Measurements from ENCODE around the gene MAP3K4. TPM values are rescaled to one million over a fixed set of nuclear protein-coding genes. Genes with fewer than 3 reads are reported as not detected.

MAP3K4 gene
- total RNA-seq, 1 experiment from 2014 or later: 54.3 TPM

- no peak overlapping the region for H2BK12ac ChIP-seq (ENCODE audit: insufficient read length, low read depth, low read length)
- H3K23ac ChIP-seq (ENCODE audit: insufficient read length, low read depth, low read length): no peak overlapping the region
- Mint-ChIP-seq H3K4me3 (no peak overlapping the region), H3K9me3 (no peaks in the 10 kb centered on the region; a peak in 1 of 5 replicates), H3K27me3 (ENCODE audit: low read depth) (no peaks in the 10 kb centered on the region), H3K36me3 (ENCODE audit: insufficient read depth in 1 of 3, low read depth in 3 of 3) (peaks cover 9 to 14% (median 13%) of the 10 kb centered on the region in 3 experiments), H3K27ac (peak overlapping the region in 2 of 3 experiments; percentile 7 to 80; a peak in 3 of 7 replicates), H3K4me1 (peaks cover 12 to 27% of the 10 kb centered on the region in 2 experiments)
- DNase-seq: no peak
- no peak overlapping the region for H4K8ac ChIP-seq (replicated peaks; ENCODE audit: insufficient read length, low read depth, low read length)
- H3K27ac ChIP-seq (ENCODE audit: insufficient read length, low read depth, low read length): no peak overlapping the region
- no peaks in the 10 kb centered on the region for H3K23me2 ChIP-seq (ENCODE audit: insufficient read length, low read depth, low read length, poor library complexity, severe bottlenecking)
- peaks cover 8% of the 10 kb centered on the region; the same call in 1 of the 2 replicates for H3K79me2 ChIP-seq (ENCODE audit: insufficient read depth, low read length)
- no peak overlapping the region for H4K91ac ChIP-seq (ENCODE audit: insufficient read length, low read depth, low read length)
- H3K27me3 ChIP-seq (ENCODE audit: insufficient read depth, low read length): no peaks in the 10 kb centered on the region
- H2BK120ac ChIP-seq (ENCODE audit: low read depth, low read length, poor library complexity, severe bottlenecking): no peak overlapping the region
- H2AFZ ChIP-seq (ENCODE audit: low read length): no peak overlapping the region
- no peak overlapping the region for H3K9ac ChIP-seq (ENCODE audit: extremely low read depth, insufficient read length, low read length)
- H3K4me2 ChIP-seq (ENCODE audit: insufficient read depth, insufficient read length, low read length): no peak overlapping the region
- H2BK15ac ChIP-seq (ENCODE audit: low read depth, low read length): no peak overlapping the region
- H2AK5ac ChIP-seq (ENCODE audit: insufficient read length, low read length): no peak overlapping the region
- no peak overlapping the region for H4K5ac ChIP-seq (ENCODE audit: insufficient read length, low read depth, low read length)
- H4K20me1 ChIP-seq (ENCODE audit: control insufficient read depth, insufficient read depth, insufficient read length): no peaks in the 10 kb centered on the region
- no peak overlapping the region for H2BK20ac ChIP-seq (ENCODE audit: low read depth, low read length, poor library complexity, severe bottlenecking)
- H3K4me1 ChIP-seq (ENCODE audit: insufficient read depth, low read length): no peaks in the 10 kb centered on the region
- no peak overlapping the region for H3K56ac ChIP-seq (ENCODE audit: insufficient read length, low read depth, low read length)
- no peak overlapping the region for H3K18ac ChIP-seq (ENCODE audit: insufficient read length, low read depth, low read length)
- H3K79me1 ChIP-seq (ENCODE audit: insufficient read depth, low read depth, low read length, poor library complexity, severe bottlenecking): peaks cover 8% of the 10 kb centered on the region
- peak overlapping the region; percentile 57; the same call in 1 of the 2 replicates for H3K14ac ChIP-seq (ENCODE audit: insufficient read depth, low read length)
- WGBS (ENCODE audit: extremely low coverage, insufficient read length, low lambda C conversion rate): no CpG with 5 or more reads among the region's 5 CpGs
- H3K9me3 ChIP-seq (ENCODE audit: control insufficient read depth, low read depth, low read length): no peaks in the 10 kb centered on the region
- TF ChIP-seq CTCF (conservative IDR thresholded peaks at IDR 0.05): no peak
- H2BK5ac ChIP-seq (ENCODE audit: insufficient read length, low read length): no peak overlapping the region
- H3K4ac ChIP-seq (ENCODE audit: low read depth, low read length): no peak overlapping the region
- no peak overlapping the region for H3T11ph ChIP-seq (ENCODE audit: low read length)
These were observed 26.4 kb downstream of the MAP3K4 start for GRCh38 chr6:161017766-161018564.
